Measurements from ENCODE around the gene CBX6. TPM values are rescaled to one million over a fixed set of nuclear protein-coding genes. Genes with fewer than 3 reads are reported as not detected.

CBX6 gene
- total RNA-seq, 1 donor from 2014 or later = 32.9 TPM

DNA sequence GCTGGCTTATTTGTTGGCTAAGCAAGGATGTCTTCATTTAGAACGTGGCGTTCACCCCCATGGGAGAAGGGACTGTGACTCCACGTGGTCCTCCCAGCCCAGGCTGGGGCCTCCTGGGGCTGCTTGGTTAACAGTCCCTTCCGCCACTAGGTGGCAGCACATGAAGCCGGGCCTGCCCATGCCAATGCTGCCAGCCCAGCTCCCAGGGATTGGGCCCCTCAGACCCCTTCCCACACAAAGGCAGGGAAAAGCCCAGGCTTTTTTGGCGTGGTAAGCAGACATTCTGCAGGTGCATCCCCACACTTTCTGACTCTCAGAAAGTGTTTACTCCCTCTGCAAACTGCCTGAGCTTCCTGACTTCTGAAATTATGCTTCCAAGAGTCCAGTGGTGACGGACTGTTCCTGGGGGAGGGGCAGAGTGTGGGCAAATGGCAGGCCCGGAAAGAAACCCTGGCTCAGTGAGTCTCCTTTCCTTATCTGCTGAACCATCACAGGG lies 3.1 kb downstream of the CBX6 start:
- H3K4me1 ChIP-seq = peaks cover 93% of the 10 kb centered on the region
- intact Hi-C loops (cut with micrococcal nuclease) = no loop called here
- no peak overlapping the region for H3K27ac ChIP-seq (replicated peaks)
- H3K4me3 ChIP-seq = no peak overlapping the region
- H3K36me3 ChIP-seq = peaks cover 27% of the 10 kb centered on the region
- DNase-seq = peak; percentile 78
- TF ChIP-seq, protein P1, sequence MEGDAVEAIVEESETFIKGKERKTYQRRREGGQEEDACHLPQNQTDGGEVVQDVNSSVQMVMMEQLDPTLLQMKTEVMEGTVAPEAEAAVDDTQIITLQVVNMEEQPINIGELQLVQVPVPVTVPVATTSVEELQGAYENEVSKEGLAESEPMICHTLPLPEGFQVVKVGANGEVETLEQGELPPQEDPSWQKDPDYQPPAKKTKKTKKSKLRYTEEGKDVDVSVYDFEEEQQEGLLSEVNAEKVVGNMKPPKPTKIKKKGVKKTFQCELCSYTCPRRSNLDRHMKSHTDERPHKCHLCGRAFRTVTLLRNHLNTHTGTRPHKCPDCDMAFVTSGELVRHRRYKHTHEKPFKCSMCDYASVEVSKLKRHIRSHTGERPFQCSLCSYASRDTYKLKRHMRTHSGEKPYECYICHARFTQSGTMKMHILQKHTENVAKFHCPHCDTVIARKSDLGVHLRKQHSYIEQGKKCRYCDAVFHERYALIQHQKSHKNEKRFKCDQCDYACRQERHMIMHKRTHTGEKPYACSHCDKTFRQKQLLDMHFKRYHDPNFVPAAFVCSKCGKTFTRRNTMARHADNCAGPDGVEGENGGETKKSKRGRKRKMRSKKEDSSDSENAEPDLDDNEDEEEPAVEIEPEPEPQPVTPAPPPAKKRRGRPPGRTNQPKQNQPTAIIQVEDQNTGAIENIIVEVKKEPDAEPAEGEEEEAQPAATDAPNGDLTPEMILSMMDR (IDR thresholded peaks at IDR 0.05; ENCODE audit: borderline replicate concordance) = peak; percentile 96
- H3K27me3 ChIP-seq (ENCODE audit: low read depth) = no peaks in the 10 kb centered on the region
- H3K9me3 ChIP-seq (replicated peaks) = no peaks in the 10 kb centered on the region

DNA sequence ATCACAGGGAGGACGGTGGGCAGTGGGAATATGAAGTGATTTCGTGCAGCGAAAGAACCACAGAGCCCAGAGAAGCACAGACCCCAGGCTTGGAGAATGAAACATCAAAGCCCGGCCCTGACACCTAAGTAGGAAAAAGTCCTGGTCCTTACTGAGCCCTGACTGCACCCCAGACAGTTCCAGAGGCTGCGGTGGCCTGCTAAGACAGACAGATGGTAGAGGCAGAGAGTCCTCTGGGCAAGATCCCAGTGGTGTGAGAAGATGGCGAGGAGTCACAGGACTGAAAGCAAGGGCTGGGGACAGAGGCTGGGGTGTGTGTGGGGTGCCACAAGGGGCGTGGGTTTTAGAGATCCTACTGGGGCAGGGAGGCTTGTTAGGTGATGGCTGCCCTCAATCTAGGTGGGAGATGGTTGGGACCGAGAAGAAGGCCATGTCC lies 3.7 kb downstream of the CBX6 start:
- peaks cover 27% of the 10 kb centered on the region for H3K36me3 ChIP-seq
- DNase-seq = no peak
- intact Hi-C loops (cut with micrococcal nuclease) = no loop called here

GRCh38 chr22:38867471-38868285 lies 4.3 kb downstream of the CBX6 start:
- Histone ChIP-seq H3K9me3 (replicated peaks) (no peaks in the 10 kb centered on the region), H3K27ac (replicated peaks) (no peak overlapping the region), H3K4me1 (peaks cover 94% of the 10 kb centered on the region), H3K27me3 (ENCODE audit: low read depth) (no peaks in the 10 kb centered on the region), H3K36me3 (peaks cover 27% of the 10 kb centered on the region), H3K4me3 (no peak overlapping the region)
- no peak for DNase-seq
- TF ChIP-seq, protein P1 (IDR thresholded peaks at IDR 0.05; ENCODE audit: borderline replicate concordance) = no peak
- intact Hi-C loops (cut with micrococcal nuclease) = no loop called here

More for the DNA sequence above, 3.7 kb downstream of the CBX6 start:
- Histone ChIP-seq H3K27me3 (ENCODE audit: low read depth) (no peaks in the 10 kb centered on the region), H3K4me3 (no peak overlapping the region), H3K4me1 (peaks cover 94% of the 10 kb centered on the region), H3K9me3 (replicated peaks) (no peaks in the 10 kb centered on the region), H3K27ac (replicated peaks) (no peak overlapping the region)
- TF ChIP-seq, protein P1 (IDR thresholded peaks at IDR 0.05; ENCODE audit: borderline replicate concordance) = no peak

DNA sequence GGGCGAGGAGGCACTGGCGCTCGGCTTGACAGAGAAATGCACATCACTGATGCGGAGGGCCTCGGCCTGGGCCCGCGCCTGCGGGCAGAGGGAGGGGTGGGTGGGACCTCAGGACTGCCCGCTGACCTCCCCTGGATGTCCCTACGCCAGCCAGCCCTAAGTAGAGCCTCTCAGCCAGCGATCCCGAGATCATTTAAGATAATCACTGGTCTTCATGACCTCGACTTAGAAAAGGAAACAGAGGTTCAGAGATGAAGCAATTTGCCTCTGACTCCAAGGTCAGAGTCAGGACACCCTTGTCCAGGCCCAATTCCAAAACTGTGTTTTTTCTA lies 4.9 kb downstream of the CBX6 start:
- Histone ChIP-seq H3K36me3 (peaks cover 27% of the 10 kb centered on the region), H3K27ac (replicated peaks) (no peak overlapping the region), H3K27me3 (ENCODE audit: low read depth) (no peaks in the 10 kb centered on the region), H3K9me3 (replicated peaks) (no peaks in the 10 kb centered on the region), H3K4me3 (no peak overlapping the region), H3K4me1 (peaks cover 96% of the 10 kb centered on the region)
- TF ChIP-seq, protein P1 (IDR thresholded peaks at IDR 0.05; ENCODE audit: borderline replicate concordance) = no peak
- intact Hi-C loops (cut with micrococcal nuclease) = no loop called here
- no peak for DNase-seq

DNA sequence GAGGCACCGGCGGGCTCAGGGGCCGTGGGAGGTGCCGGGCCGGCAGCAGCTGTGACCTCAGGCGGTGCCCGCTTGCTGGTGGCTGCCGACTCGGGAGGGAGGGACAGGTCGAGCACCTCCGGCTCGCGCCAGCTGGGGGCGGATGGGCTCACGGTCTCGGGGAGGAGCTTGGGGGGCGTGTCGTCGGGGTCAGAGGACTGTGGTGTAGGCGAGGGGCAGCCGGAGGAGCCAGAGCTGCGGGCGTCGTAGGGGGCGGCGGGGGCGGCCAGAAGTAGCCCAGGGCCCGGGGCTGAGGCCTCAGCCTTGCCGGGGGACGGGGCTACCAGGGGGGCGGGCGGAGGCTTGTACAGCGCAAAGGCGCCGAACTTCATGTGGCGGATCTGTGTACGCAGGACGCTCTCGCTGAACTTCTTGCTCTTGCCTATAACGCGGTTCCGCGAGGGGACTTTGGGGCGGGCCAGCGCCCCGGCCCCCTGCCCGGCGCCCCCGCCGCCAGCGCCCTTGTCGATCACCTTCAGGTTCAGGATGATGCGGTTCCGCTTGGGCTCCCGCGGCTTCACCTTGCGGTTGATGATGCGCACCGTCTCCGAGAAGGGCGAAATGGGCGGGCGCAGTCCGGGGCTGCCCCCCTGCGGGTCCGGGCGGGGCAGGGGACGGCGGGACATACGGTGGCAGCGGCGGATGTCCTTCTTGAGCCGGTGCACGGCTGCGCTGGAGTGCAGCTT lies 5.5 kb downstream of the CBX6 start:
- DNase-seq = no peak
- peak overlapping the region; percentile 24 for H3K4me3 ChIP-seq
- TF ChIP-seq, protein P1 (IDR thresholded peaks at IDR 0.05; ENCODE audit: borderline replicate concordance) = no peak
- peaks cover 27% of the 10 kb centered on the region for H3K36me3 ChIP-seq
- peaks cover 99% of the 10 kb centered on the region for H3K4me1 ChIP-seq
- H3K27me3 ChIP-seq (ENCODE audit: low read depth) = no peaks in the 10 kb centered on the region
- H3K9me3 ChIP-seq (replicated peaks) = no peaks in the 10 kb centered on the region
- peak overlapping the region; percentile 84 for H3K27ac ChIP-seq (replicated peaks)
- intact Hi-C loops (cut with micrococcal nuclease) = no loop called here
